Measurements from ENCODE around the gene DZIP1L.

The DZIP1L gene

GRCh38 chr3:138032567-138032966 is 82.8 kb downstream of the DZIP1L start:
- no peak overlapping the region for H3K4me3 ChIP-seq (ENCODE audit: low read depth, low read length)
- no peak for DNase-seq (ENCODE audit: low read depth)
- TF ChIP-seq CTCF (IDR thresholded peaks at IDR 0.05; ENCODE audit: low read depth, low read length, missing control alignments): no peak
- in situ Hi-C loops (cut with HindIII; ENCODE audit: low sequenced_read_pairs): no loop called here

DNA sequence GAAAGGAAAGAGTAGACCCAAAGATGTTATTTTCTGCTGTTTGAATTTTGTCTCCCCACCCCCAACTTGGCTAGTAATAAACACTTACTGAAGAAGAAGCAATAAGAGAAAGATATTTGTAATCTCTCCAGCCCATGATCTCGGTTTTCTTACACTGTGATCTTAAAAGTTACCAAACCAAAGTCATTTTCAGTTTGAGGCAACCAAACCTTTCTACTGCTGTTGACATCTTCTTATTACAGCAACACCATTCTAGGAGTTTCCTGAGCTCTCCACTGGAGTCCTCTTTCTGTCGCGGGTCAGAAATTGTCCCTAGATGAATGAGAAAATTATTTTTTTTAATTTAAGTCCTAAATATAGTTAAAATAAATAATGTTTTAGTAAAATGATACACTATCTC is 83.9 kb downstream of the DZIP1L start:
- H3K4me3 ChIP-seq (ENCODE audit: low read depth, low read length): no peak overlapping the region
- in situ Hi-C loops (cut with HindIII; ENCODE audit: low sequenced_read_pairs): no loop called here
- DNase-seq (ENCODE audit: low read depth): no peak
- no peak for TF ChIP-seq CTCF (IDR thresholded peaks at IDR 0.05; ENCODE audit: low read depth, low read length, missing control alignments)

DNA sequence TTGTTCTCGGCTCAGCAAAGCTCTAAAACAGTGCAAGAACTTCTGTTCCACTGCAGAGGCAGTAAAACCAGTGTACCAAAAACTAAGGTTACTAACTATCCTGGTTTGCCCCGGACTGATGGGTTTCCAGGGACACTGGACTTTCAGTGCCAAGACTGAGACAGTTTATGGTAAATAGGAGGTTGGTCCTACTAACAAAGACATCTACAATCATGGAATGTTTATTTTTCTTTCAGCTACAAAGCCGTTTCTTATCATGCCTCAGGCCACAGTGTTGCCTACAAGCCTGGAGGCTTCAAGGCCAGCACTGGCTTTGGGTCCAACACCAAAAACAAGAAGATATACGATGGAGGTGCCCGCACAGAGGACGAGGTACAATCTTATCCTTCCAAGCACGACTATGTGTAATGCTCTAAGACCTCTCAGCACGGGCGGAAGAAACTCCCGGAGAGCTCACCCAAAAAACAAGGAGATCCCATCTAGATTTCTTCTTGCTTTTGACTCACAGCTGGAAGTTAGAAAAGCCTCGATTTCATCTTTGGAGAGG is 84.6 kb downstream of the DZIP1L start:
- no peak for TF ChIP-seq CTCF (IDR thresholded peaks at IDR 0.05; ENCODE audit: low read depth, low read length, missing control alignments)
- no peak for DNase-seq (ENCODE audit: low read depth)
- H3K4me3 ChIP-seq (ENCODE audit: low read depth, low read length): no peak overlapping the region
- in situ Hi-C loops (cut with HindIII; ENCODE audit: low sequenced_read_pairs): no loop called here

DNA sequence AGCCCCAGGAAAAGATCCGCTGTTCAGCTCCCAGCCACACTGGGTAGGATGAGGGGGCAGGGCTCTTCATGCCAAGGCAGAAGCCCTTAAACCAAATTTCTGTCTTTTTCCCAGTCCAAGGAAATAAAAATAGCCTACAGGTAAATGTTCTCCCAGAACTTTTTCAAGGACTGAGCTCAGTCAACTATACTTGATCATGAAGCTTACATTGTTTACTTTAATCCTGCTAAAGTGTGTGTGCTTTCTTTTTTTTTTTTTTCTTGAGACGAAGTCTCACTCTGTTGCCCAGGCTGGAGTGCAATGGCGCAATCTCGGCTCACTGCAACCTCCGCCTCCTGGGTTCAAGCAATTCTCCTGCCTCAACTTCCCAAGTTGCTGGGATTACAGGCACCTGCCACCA is 87.6 kb downstream of the DZIP1L start:
- DNase-seq (ENCODE audit: low read depth): no peak
- no peak for TF ChIP-seq CTCF (IDR thresholded peaks at IDR 0.05; ENCODE audit: low read depth, low read length, missing control alignments)
- in situ Hi-C loops (cut with HindIII; ENCODE audit: low sequenced_read_pairs): no loop called here
- H3K4me3 ChIP-seq (ENCODE audit: low read depth, low read length): no peak overlapping the region

DNA sequence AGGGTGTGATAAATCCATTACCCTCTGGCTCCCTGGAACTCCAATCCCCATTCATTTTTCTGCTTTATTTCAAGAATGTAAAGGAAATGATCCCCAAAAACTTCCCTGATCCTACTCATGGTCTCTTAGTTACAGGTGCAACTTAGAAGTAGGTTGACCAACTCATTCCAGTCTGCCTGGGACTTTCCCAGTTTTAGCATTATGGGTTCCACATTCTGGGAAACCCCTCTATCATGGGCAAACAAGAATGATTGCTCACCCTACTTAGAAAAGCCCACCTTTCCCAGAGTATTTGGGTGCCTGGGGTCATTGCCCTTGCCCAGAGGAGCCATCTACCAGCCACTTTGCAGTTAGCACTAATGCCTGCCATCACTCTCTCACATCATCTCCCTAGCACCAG is 89.9 kb downstream of the DZIP1L start:
- in situ Hi-C loops (cut with HindIII; ENCODE audit: low sequenced_read_pairs): no loop called here
- no peak overlapping the region for H3K4me3 ChIP-seq (ENCODE audit: low read depth, low read length)
- no peak for DNase-seq (ENCODE audit: low read depth)
- no peak for TF ChIP-seq CTCF (IDR thresholded peaks at IDR 0.05; ENCODE audit: low read depth, low read length, missing control alignments)

GRCh38 chr3:138023754-138024153 is 91.7 kb downstream of the DZIP1L start:
- TF ChIP-seq CTCF (IDR thresholded peaks at IDR 0.05; ENCODE audit: low read depth, low read length, missing control alignments): no peak
- no peak for DNase-seq (ENCODE audit: low read depth)
- in situ Hi-C loops (cut with HindIII; ENCODE audit: low sequenced_read_pairs): no loop called here
- H3K4me3 ChIP-seq (ENCODE audit: low read depth, low read length): no peak overlapping the region

All from astrocyte of the cerebellum (primary cell).